ENCODE results near the gene SERINC3. TPM values are rescaled to one million over a fixed set of nuclear protein-coding genes. Genes with fewer than 3 reads are reported as not detected.

The SERINC3 gene
- total and polyA plus RNA-seq, 10 of the 15 experiments (the other 5 are each of a cell fraction or from before 2014, with no cell fraction given), result 24.5 to 96.8 (median 38.8) TPM

- no peak for TF ChIP-seq TBL1XR1 (IDR thresholded peaks at IDR 0.05; ENCODE audit: low read depth, low read length)
- TF ChIP-seq EP300 (IDR thresholded peaks at IDR 0.05; ENCODE audit: borderline replicate concordance in 1 of 2, control insufficient read depth in 1 of 2, low read depth in 2 of 2, low read length in 2 of 2), result no peak
- no peak for TF ChIP-seq FOXM1 (IDR thresholded peaks at IDR 0.05; ENCODE audit: low read depth, low read length)
- no peak for TF ChIP-seq ASH2L (IDR thresholded peaks at IDR 0.05; ENCODE audit: borderline replicate concordance, low read depth)
- TF ChIP-seq ELK1 (IDR thresholded peaks at IDR 0.05; ENCODE audit: low read depth, low read length), result no peak
- TF ChIP-seq ETV6 (conservative IDR thresholded peaks at IDR 0.05 in 1 of 2, IDR thresholded peaks at IDR 0.05 in 1 of 2; ENCODE audit: borderline replicate concordance in 1 of 2, low read depth in 1 of 2), result no peak
- Histone ChIP-seq H3K27me3 (replicated peaks in 1 of 2; ENCODE audit: control insufficient read depth in 2 of 2, insufficient read depth in 2 of 2, low read length in 1 of 2) (no peaks in the 10 kb centered on the region), H4K20me1 (ENCODE audit: control insufficient read depth, insufficient read depth) (no peaks in the 10 kb centered on the region), H3K9me3 (replicated peaks; ENCODE audit: control insufficient read depth, insufficient read depth, low read length) (no peaks in the 10 kb centered on the region), H3K27ac (ENCODE audit: control insufficient read depth, insufficient read depth) (no peak overlapping the region), H2AFZ (ENCODE audit: control insufficient read depth, low read depth, low read length) (no peak overlapping the region), H3K4me1 (ENCODE audit: control insufficient read depth, insufficient read depth, low read length) (no peaks in the 10 kb centered on the region), H3K4me2 (ENCODE audit: control insufficient read depth, insufficient read depth) (no peak overlapping the region), H3K4me3 (no peak overlapping the region), H3K79me2 (ENCODE audit: control insufficient read depth, insufficient read depth, low read length) (no peaks in the 10 kb centered on the region; the same call in 1 of the 2 replicates), H3K9ac (ENCODE audit: control insufficient read depth, insufficient read depth, low read length) (no peak overlapping the region), H3K36me3 (ENCODE audit: control insufficient read depth in 2 of 2, insufficient read depth in 2 of 2, low read length in 1 of 2) (peaks cover 0 to 12% of the 10 kb centered on the region in 2 experiments; a peak in 3 of 4 replicates)
- ATAC-seq (no peak), FAIRE-seq (no peak), DNase-seq (ENCODE audit: low read depth, low spot score) (no peak)
- intact Hi-C loops (cut with micrococcal nuclease; ENCODE audit: unreplicated experiment) (no loop called here), in situ Hi-C loops (cut with MboI) (no loop called here)
- SMC1A ChIA-PET (ENCODE audit: uncharacterized antibody, unreplicated experiment), result interaction anchor here (1.1 kb wide), 1 partner anchor 96 kb away, joined by 3 read pairs; no protein-coding TSS in a partner anchor
- RAD21 ChIA-PET (ENCODE audit: unreplicated experiment), result no interaction called here
- CTCF ChIA-PET, result interaction anchor here (1.0 kb wide), 1 partner anchor 39 kb away, joined by 4 read pairs; the partner anchor contains the start of gene SERINC3
- WGBS (ENCODE audit: insufficient coverage, insufficient replicate concordance, low lambda C conversion rate, missing lambda C conversion rate), result 91% methylated on average over 5 of the region's 5 CpGs
- BruUV-seq (replicated peaks), result no TSS peak
- POLR2A ChIA-PET, result no interaction called here
Observed at GRCh38 chr20:44483112-44483511, 38.8 kb downstream of the SERINC3 start.
